K562 (cell line): ENCODE data around the gene HAPLN2. TPM values are rescaled to one million over a fixed set of nuclear protein-coding genes. Genes with fewer than 3 reads are reported as not detected.

Experiments used
- CHD4 ChIP-seq: fragments of 200-600 bp; sonication (generic); IDR thresholded peaks from 3 replicates; pipeline ENCODE4 v1.6.1; 2012; ENCODE audit warnings: low read depth, mild to moderate bottlenecking, mixed read lengths, low read length, inconsistent platforms; ENCODE audit not compliant: insufficient read depth, insufficient replicate concordance, poor library complexity, severe bottlenecking
- DNMT1 ChIP-seq: fragments of 450-650 bp; IDR thresholded peaks from 2 replicates; pipeline ENCODE4 v1.6.1; 2016; ENCODE audit warnings: antibody characterized with exemption, mild to moderate bottlenecking
- GTF2B ChIP-seq: IDR thresholded peaks from 2 replicates; pipeline ENCODE4 v1.6.1; 2011; ENCODE audit not compliant: insufficient read length; ENCODE audit errors: extremely low read depth
- HIVEP1 ChIP-seq: fragments of 250-450 bp; sonication (Bioruptor Pico); IDR thresholded peaks from 2 replicates; pipeline ENCODE4 v1.4.0; 2020; ENCODE audit warnings: mild to moderate bottlenecking
- KDM1A ChIP-seq, 2 experiments: fragments of 450-650 bp; IDR thresholded peaks; 2 replicates each; pipeline ENCODE4 v1.6.1; 2016; ENCODE audit warnings: mild to moderate bottlenecking in 2 of 2
- MED1 ChIP-seq: sonication (generic); formaldehyde crosslinking; IDR thresholded peaks from 2 replicates; pipeline ENCODE4 v1.8.1; 2023; ENCODE audit warnings: missing genetic modification reagents, borderline replicate concordance
- NCOA1 ChIP-seq: fragments of 450-650 bp; IDR thresholded peaks from 2 replicates; pipeline ENCODE4 v1.6.1; 2016; ENCODE audit warnings: low read depth
- NFYB ChIP-seq: IDR thresholded peaks from 2 replicates; pipeline ENCODE4 v1.6.1; 2011; ENCODE audit warnings: mild to moderate bottlenecking, moderate library complexity; ENCODE audit not compliant: insufficient read length; ENCODE audit errors: extremely low read depth
- RBM17 ChIP-seq: fragments of 200-400 bp; formaldehyde crosslinking; IDR thresholded peaks from 2 replicates; pipeline ENCODE4 v1.6.1; 2017; ENCODE audit warnings: low read depth, mild to moderate bottlenecking, low read length, borderline replicate concordance
- RBM25 ChIP-seq: fragments of 200-400 bp; formaldehyde crosslinking; IDR thresholded peaks from 2 replicates; pipeline ENCODE4 v1.6.1; 2018; ENCODE audit warnings: low read length, low read depth, moderate library complexity; ENCODE audit not compliant: severe bottlenecking
- SMARCA5 ChIP-seq: fragments of 450-650 bp; IDR thresholded peaks from 2 replicates; pipeline ENCODE4 v1.6.1; 2016
- SUPT5H ChIP-seq: fragments of 450-650 bp; IDR thresholded peaks from 2 replicates; pipeline ENCODE4 v1.6.1; 2016
- ZNF121 ChIP-seq: sonication (generic); formaldehyde crosslinking; conservative IDR thresholded peaks from 2 replicates; pipeline ENCODE4 v1.8.0; 2022; ENCODE audit warnings: missing genetic modification reagents
- polyA plus RNA-seq, 8 experiments: library from polyadenylated mRNA; depleted of rRNA in 4 of 8; stranded (reverse) in 5 of 8; unstranded in 3 of 8; fragments of >200 nt; fragmentation: Nextera tagmentation in 2 of 8; fragmentation: Illumina TruSeq in 1 of 8; extraction: Ambion mirVana in 2 of 8; extraction: Trizol in 1 of 8; gene quantifications; 2 replicates each; pipeline versions ENCODE4 v1.2.1 to v1.2.3, GENCODE V29; 2011 to 2014; ENCODE audit warnings: inconsistent platforms in 1 of 8, missing spikeins in 1 of 8
- total RNA-seq, 7 experiments: library from RNA; depleted of rRNA in 6 of 7; stranded (reverse); fragments of >200 nt in 6 of 7; fragmentation: Illumina TruSeq in 2 of 7; extraction: Trizol in 2 of 7; gene quantifications; 2 replicates each; pipeline versions ENCODE4 v1.2.1 to v1.2.3, GENCODE V29; 2011 to 2021; ENCODE audit warnings: low replicate concordance in 1 of 7
- TF ChIP-seq, protein P1 (sequence below), 2 experiments: fragments of 250-450 bp in 1 of 2; fragments of 450-650 bp in 1 of 2; sonication (Bioruptor Pico) in 1 of 2; IDR thresholded peaks; 2 replicates each; pipeline versions ENCODE4 v1.6.1 to v1.8.0; 2016 to 2021; ENCODE audit warnings: mild to moderate bottlenecking in 2 of 2, moderate library complexity in 2 of 2, missing compliant biosample characterization in 1 of 2, missing genetic modification characterization in 1 of 2

The HAPLN2 gene
- total and polyA plus RNA-seq, 9 of the 15 experiments (the other 6 are each of a cell fraction or from before 2014, with no cell fraction given) = 0.14 to 5.2 (median 3.8) TPM; not detected in 4

- TF ChIP-seq RBM17 (no peak), RBM25 (peak; percentile 96), SMARCA5 (peak; percentile 67), HIVEP1 (CRISPR knock-in tag) (no peak), NCOA1 (no peak), NFYB (no peak), CHD4 (peak; percentile 86), GTF2B (no peak), MED1 (no peak), DNMT1 (no peak), KDM1A (IDR thresholded peaks at IDR 0.05) (peak; percentile 68 to 73), ZNF121 (CRISPR knock-in tag) (no peak), SUPT5H (peak; percentile 11)
- TF ChIP-seq, protein P1, sequence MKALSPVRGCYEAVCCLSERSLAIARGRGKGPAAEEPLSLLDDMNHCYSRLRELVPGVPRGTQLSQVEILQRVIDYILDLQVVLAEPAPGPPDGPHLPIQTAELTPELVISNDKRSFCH (CRISPR knock-in tag; IDR thresholded peaks at IDR 0.05) = no peak
- TF ChIP-seq, protein P1 (tag; IDR thresholded peaks at IDR 0.05) = no peak
Observed at GRCh38 chr1:156592910-156593660, 26.1 kb upstream of the HAPLN2 start (continued).
